ENCODE results near the gene IVNS1ABP. TPM values are rescaled to one million over a fixed set of nuclear protein-coding genes. Genes with fewer than 3 reads are reported as not detected.

The IVNS1ABP gene
- total and polyA plus RNA-seq, 2 donors (not counting 3 experiments of a cell fraction or from before 2014, with no cell fraction given) = 26.3 to 81.6 TPM

- Histone ChIP-seq H3K4me2 (ENCODE audit: insufficient read depth, low read length) (no peak overlapping the region), H3K9me3 (replicated peaks; ENCODE audit: control insufficient read depth, insufficient read depth, low read length) (no peaks in the 10 kb centered on the region), H4K20me1 (replicated peaks; ENCODE audit: control insufficient read depth, extremely low read depth, insufficient read depth, low read length) (no peaks in the 10 kb centered on the region), H3K9ac (replicated peaks; ENCODE audit: extremely low read depth, insufficient read depth, low read length) (no peak overlapping the region), H3K4me3 (replicated peaks in 1 of 3; ENCODE audit: insufficient read depth in 1 of 3, low read depth in 1 of 3, low read length in 3 of 3) (no peak overlapping the region), H3K27ac (ENCODE audit: insufficient read depth, low read depth, low read length) (no peak overlapping the region), H3K9me1 (replicated peaks; ENCODE audit: control insufficient read depth, extremely low read depth, insufficient read depth, low read length) (no peaks in the 10 kb centered on the region), H3K27me3 (ENCODE audit: control insufficient read depth in 2 of 2, insufficient read depth in 2 of 2, low read length in 2 of 2) (no peaks in the 10 kb centered on the region), H3K36me3 (ENCODE audit: control insufficient read depth in 2 of 2, extremely low read depth in 1 of 2, insufficient read depth in 2 of 2, low read length in 2 of 2) (no peaks in the 10 kb centered on the region), H3K4me1 (ENCODE audit: control insufficient read depth, extremely low read depth, insufficient read depth, low read length) (peaks cover 9% of the 10 kb centered on the region), H2AFZ (ENCODE audit: low read depth, low read length) (no peak overlapping the region), H3K79me2 (ENCODE audit: control insufficient read depth, insufficient read depth, low read length) (no peaks in the 10 kb centered on the region)
- TF ChIP-seq POLR2AphosphoS5 (IDR thresholded peaks at IDR 0.05; ENCODE audit: insufficient read depth, low read depth, low read length) (no peak), MAX (IDR thresholded peaks at IDR 0.05; ENCODE audit: insufficient read depth, insufficient read length) (no peak), JUN (IDR thresholded peaks at IDR 0.05; ENCODE audit: borderline replicate concordance, insufficient read depth, insufficient read length, low read depth) (no peak), CTCF (IDR thresholded peaks at IDR 0.05; ENCODE audit: extremely low read depth in 1 of 2, insufficient read depth in 1 of 2, low read depth in 1 of 2, low read length in 2 of 2) (no peak), EZH2 (IDR thresholded peaks at IDR 0.05; ENCODE audit: borderline replicate concordance, low read depth, low read length, severe bottlenecking) (no peak), MYC (IDR thresholded peaks at IDR 0.05; ENCODE audit: low read depth, low read length) (no peak), FOS (IDR thresholded peaks at IDR 0.05; ENCODE audit: borderline replicate concordance, insufficient read depth, low read length) (no peak), GATA2 (IDR thresholded peaks at IDR 0.05; ENCODE audit: insufficient read depth, insufficient read length, low read depth, low read length) (no peak), POLR2A (IDR thresholded peaks at IDR 0.05; ENCODE audit: low read depth, low read length) (no peak)
- BruUV-seq (replicated peaks) = no TSS peak
- POLR2A ChIA-PET = no interaction called here
- dilution Hi-C loops (cut with MboI; ENCODE audit: extremely low pct_ligation_motif_present, low sequenced_read_pairs) (no loop called here), intact Hi-C loops (cut with micrococcal nuclease) (no loop called here)
- FAIRE-seq (no peak), DNase-seq (ENCODE audit: low read depth, low spot score) (no peak)
- CTCF ChIA-PET = interaction anchor here (1.4 to 1.5 kb wide), 2 partner anchors 10 to 14 kb away, joined by 4 read pairs; no protein-coding TSS in a partner anchor
Measured at GRCh38 chr1:185258676-185259075, 58.4 kb downstream of the IVNS1ABP start.

All from endothelial cell of umbilical vein (primary cell).